ENCODE measurements around the gene RPS23. TPM values are rescaled to one million over a fixed set of nuclear protein-coding genes. Genes with fewer than 3 reads are reported as not detected.

The RPS23 gene
- total RNA-seq, 1 donor from 2014 or later = 5,433 TPM

DNA sequence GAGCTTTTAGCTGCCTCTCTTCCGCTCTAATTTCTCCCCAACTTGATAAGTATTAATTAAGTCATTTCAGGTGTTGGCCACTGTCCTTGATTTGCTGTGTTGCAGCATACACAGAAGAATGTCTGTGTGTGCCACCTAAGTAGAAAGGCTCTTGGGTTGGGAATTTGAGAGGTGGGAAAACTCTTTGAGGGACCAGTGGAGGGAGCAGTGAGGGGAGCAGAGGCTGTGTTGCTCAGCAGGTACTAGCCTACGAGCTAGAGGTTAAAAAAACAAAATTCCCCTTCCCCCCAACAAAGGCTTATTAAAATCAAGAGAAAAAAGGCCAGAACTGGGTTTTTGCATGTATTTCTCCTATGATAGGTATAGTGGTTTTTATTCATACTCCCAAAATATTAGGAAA is 20.9 kb downstream of the RPS23 start:
- no peak overlapping the region for H3K27ac Mint-ChIP-seq
- peaks cover 6% of the 10 kb centered on the region for H3K4me1 ChIP-seq
- no peaks in the 10 kb centered on the region for H3K36me3 Mint-ChIP-seq
- H3K27ac ChIP-seq = no peak overlapping the region
- H3K4me3 Mint-ChIP-seq = no peak overlapping the region
- H3K4me3 ChIP-seq = no peak overlapping the region
- H3K9me3 ChIP-seq (ENCODE audit: low read depth) = no peaks in the 10 kb centered on the region
- H3K79me2 ChIP-seq (ENCODE audit: low read depth) = no peaks in the 10 kb centered on the region
- no peaks in the 10 kb centered on the region for H3K27me3 ChIP-seq
- H3F3A ChIP-seq (ENCODE audit: low read depth) = peaks cover 10% of the 10 kb centered on the region
- H3K4me2 ChIP-seq = no peak overlapping the region
- TF ChIP-seq, protein P1, sequence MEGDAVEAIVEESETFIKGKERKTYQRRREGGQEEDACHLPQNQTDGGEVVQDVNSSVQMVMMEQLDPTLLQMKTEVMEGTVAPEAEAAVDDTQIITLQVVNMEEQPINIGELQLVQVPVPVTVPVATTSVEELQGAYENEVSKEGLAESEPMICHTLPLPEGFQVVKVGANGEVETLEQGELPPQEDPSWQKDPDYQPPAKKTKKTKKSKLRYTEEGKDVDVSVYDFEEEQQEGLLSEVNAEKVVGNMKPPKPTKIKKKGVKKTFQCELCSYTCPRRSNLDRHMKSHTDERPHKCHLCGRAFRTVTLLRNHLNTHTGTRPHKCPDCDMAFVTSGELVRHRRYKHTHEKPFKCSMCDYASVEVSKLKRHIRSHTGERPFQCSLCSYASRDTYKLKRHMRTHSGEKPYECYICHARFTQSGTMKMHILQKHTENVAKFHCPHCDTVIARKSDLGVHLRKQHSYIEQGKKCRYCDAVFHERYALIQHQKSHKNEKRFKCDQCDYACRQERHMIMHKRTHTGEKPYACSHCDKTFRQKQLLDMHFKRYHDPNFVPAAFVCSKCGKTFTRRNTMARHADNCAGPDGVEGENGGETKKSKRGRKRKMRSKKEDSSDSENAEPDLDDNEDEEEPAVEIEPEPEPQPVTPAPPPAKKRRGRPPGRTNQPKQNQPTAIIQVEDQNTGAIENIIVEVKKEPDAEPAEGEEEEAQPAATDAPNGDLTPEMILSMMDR (IDR thresholded peaks at IDR 0.05) = no peak
- no peak for TF ChIP-seq EZH2 (IDR thresholded peaks at IDR 0.05)
- no peak for TF ChIP-seq EZH2phosphoT487 (IDR thresholded peaks at IDR 0.05)
- H3K9me3 Mint-ChIP-seq = no peaks in the 10 kb centered on the region
- peaks cover 5% of the 10 kb centered on the region for H3K27me3 Mint-ChIP-seq (ENCODE audit: insufficient read depth, low read depth)
- no peak overlapping the region for H3K9ac ChIP-seq
- H4K20me1 ChIP-seq (ENCODE audit: low read depth) = no peaks in the 10 kb centered on the region
- H3K36me3 ChIP-seq = no peaks in the 10 kb centered on the region
- H2AFZ ChIP-seq (replicated peaks) = no peak overlapping the region
- DNase-seq (ENCODE audit: low spot score) = no peak
- H3K4me1 Mint-ChIP-seq = no peaks in the 10 kb centered on the region

DNA sequence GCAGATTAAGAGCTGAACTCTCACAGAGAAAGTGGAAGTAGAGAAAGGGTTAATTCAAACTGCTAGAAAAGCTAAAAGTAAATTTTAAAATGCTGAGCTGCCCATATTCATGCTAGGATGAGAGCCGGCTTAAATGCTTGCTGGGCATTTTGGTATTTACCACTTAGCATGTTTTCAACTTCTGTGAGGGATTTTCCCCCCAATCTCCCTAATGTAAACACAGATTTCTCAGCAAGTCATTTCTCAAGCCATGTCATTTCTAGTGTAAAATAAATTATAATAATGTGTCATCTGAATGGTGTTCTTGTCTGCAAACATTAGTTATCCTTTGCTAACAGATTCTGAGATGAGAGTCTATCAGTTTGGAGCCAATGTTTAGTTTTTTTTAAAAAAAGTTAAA is 22.3 kb downstream of the RPS23 start:
- Mint-ChIP-seq H3K9me3 (no peaks in the 10 kb centered on the region), H3K36me3 (no peaks in the 10 kb centered on the region), H3K4me1 (no peaks in the 10 kb centered on the region), H3K27me3 (ENCODE audit: insufficient read depth, low read depth) (peaks cover 5% of the 10 kb centered on the region), H3K4me3 (no peak overlapping the region), H3K27ac (peak overlapping the region; percentile 16)
- no peaks in the 10 kb centered on the region for H4K20me1 ChIP-seq (ENCODE audit: low read depth)
- H3K27me3 ChIP-seq = no peaks in the 10 kb centered on the region
- H3K9ac ChIP-seq = no peak overlapping the region
- no peak overlapping the region for H3K4me2 ChIP-seq
- no peaks in the 10 kb centered on the region for H3K36me3 ChIP-seq
- H2AFZ ChIP-seq (replicated peaks) = no peak overlapping the region
- no peak overlapping the region for H3K4me3 ChIP-seq
- H3K9me3 ChIP-seq (ENCODE audit: low read depth) = no peaks in the 10 kb centered on the region
- peaks cover 6% of the 10 kb centered on the region for H3K4me1 ChIP-seq
- no peak for DNase-seq (ENCODE audit: low spot score)
- no peak overlapping the region for H3K27ac ChIP-seq
- H3K79me2 ChIP-seq (ENCODE audit: low read depth) = no peaks in the 10 kb centered on the region
- TF ChIP-seq, protein P1 (IDR thresholded peaks at IDR 0.05) = no peak
- TF ChIP-seq EZH2 (IDR thresholded peaks at IDR 0.05) (no peak), EZH2phosphoT487 (IDR thresholded peaks at IDR 0.05) (no peak)
- peaks cover 10% of the 10 kb centered on the region for H3F3A ChIP-seq (ENCODE audit: low read depth)

DNA sequence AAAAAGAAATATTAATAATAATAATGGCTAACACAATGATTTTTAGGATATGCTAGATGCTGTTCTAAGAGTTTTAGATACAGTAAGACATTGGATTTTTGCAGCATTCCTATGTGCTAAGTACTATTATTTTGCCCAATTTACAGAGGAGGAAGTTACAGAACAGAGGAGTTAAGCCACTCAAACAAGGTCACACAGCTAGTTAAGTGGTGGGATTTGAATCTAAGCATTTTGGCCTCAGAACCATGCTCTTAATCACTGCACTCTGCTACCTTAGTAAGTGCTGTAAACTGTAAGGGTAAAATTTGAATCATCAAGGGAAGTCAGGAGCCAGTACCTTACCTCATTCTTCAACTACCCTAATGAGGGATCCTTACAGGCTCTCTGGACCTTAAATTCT is 25.4 kb downstream of the RPS23 start:
- TF ChIP-seq EZH2 (IDR thresholded peaks at IDR 0.05) (no peak), EZH2phosphoT487 (IDR thresholded peaks at IDR 0.05) (no peak)
- TF ChIP-seq, protein P1 (IDR thresholded peaks at IDR 0.05) = no peak
- no peaks in the 10 kb centered on the region for H3K36me3 ChIP-seq
- Mint-ChIP-seq H3K4me3 (no peak overlapping the region), H3K27ac (no peak overlapping the region), H3K9me3 (peaks cover 6% of the 10 kb centered on the region), H3K4me1 (no peaks in the 10 kb centered on the region), H3K36me3 (peaks cover 4% of the 10 kb centered on the region), H3K27me3 (ENCODE audit: insufficient read depth, low read depth) (peaks cover 2% of the 10 kb centered on the region)
- no peaks in the 10 kb centered on the region for H3K79me2 ChIP-seq (ENCODE audit: low read depth)
- DNase-seq (ENCODE audit: low spot score) = no peak
- no peak overlapping the region for H3K9ac ChIP-seq
- no peak overlapping the region for H2AFZ ChIP-seq (replicated peaks)
- H3K4me2 ChIP-seq = no peak overlapping the region
- H3K9me3 ChIP-seq (ENCODE audit: low read depth) = no peaks in the 10 kb centered on the region
- no peaks in the 10 kb centered on the region for H3K27me3 ChIP-seq
- peaks cover 3% of the 10 kb centered on the region for H3K4me1 ChIP-seq
- H3K27ac ChIP-seq = no peak overlapping the region
- peaks cover 3% of the 10 kb centered on the region for H3F3A ChIP-seq (ENCODE audit: low read depth)
- H4K20me1 ChIP-seq (ENCODE audit: low read depth) = no peaks in the 10 kb centered on the region
- no peak overlapping the region for H3K4me3 ChIP-seq

All from neural progenitor cell (in vitro differentiated cells).